PC-3 (cell line): Measurements from ENCODE around the gene TWIST2. TPM values are rescaled to one million over a fixed set of nuclear protein-coding genes. Genes with fewer than 3 reads are reported as not detected.

Source experiments
- ATAC-seq: fragments of 200-7000 bp; cut with Tn5 transposase; 2 replicates; pipeline ENCODE4 v1.9.1; 2020; ENCODE audit warnings: mild to moderate bottlenecking, moderate library complexity
- BruUV-seq: library from RNA; stranded (reverse); fragments of 400-500 nt; replicated peaks from 2 replicates; lab custom pipeline; 2021; lab: Mats Ljungman, UMichigan
- CTCF ChIA-PET: fragments of 300-600 bp; sonication (Branson Sonifier 250); formaldehyde crosslinking; loops from one replicate; lab custom pipeline; 2022; ENCODE audit warnings: antibody characterized with exemption; lab: Charles Lee
- POLR2A ChIA-PET: fragments of 300-600 bp; sonication (Branson Sonifier 250); formaldehyde crosslinking; loops from one replicate; lab custom pipeline; 2022; ENCODE audit warnings: antibody characterized with exemption; ENCODE audit not compliant: unreplicated experiment; lab: Charles Lee
- DNase-seq: peaks from one replicate; pipeline ENCODE4 v3.0.0-alpha.2; 2015
- H2AFZ ChIP-seq: fragments of 300-600 bp; sonication (generic); 2 replicates; pipeline ENCODE4 v1.6.0; 2016; ENCODE audit warnings: antibody characterized with exemption, low read length
- H3F3A ChIP-seq: fragments of 300-600 bp; sonication (generic); one replicate; pipeline ENCODE4 v1.6.0; 2017; ENCODE audit warnings: antibody characterized with exemption, low read length, control low read depth, mild to moderate bottlenecking; ENCODE audit not compliant: unreplicated experiment
- H3K27ac ChIP-seq: fragments of 300-600 bp; sonication (generic); 2 replicates; pipeline ENCODE4 v1.5.1; 2016; ENCODE audit warnings: mild to moderate bottlenecking, low read length
- H3K27me3 ChIP-seq: fragments of 300-600 bp; sonication (generic); 2 replicates; pipeline ENCODE4 v1.6.1; 2016; ENCODE audit warnings: low read length, mixed read lengths
- H3K36me3 ChIP-seq: fragments of 300-600 bp; sonication (generic); 2 replicates; pipeline ENCODE4 v1.6.1; 2016; ENCODE audit warnings: low read depth, mixed run types, low read length, mixed read lengths
- H3K4me1 ChIP-seq: fragments of 300-600 bp; sonication (generic); 2 replicates; pipeline ENCODE4 v1.5.1; 2016; ENCODE audit warnings: low read length; ENCODE audit not compliant: insufficient read depth
- H3K4me2 ChIP-seq: fragments of 300-600 bp; sonication (generic); 2 replicates; pipeline ENCODE4 v1.6.0; 2016; ENCODE audit warnings: low read length
- H3K4me3 ChIP-seq: fragments of 300-600 bp; sonication (generic); 2 replicates; pipeline ENCODE4 v1.5.1; 2016; ENCODE audit warnings: mild to moderate bottlenecking, low read length, mixed read lengths
- H3K79me2 ChIP-seq: fragments of 300-600 bp; sonication (generic); 2 replicates; pipeline ENCODE4 v1.6.1; 2017; ENCODE audit warnings: low read length, mixed read lengths
- H3K9ac ChIP-seq: fragments of 300-600 bp; sonication (generic); 2 replicates; pipeline ENCODE4 v1.6.0; 2016; ENCODE audit warnings: mild to moderate bottlenecking, low read length
- H3K9me2 ChIP-seq: fragments of 300-600 bp; sonication (generic); replicated peaks from 2 replicates; pipeline ENCODE4 v1.6.1; 2016; ENCODE audit warnings: mixed run types, low read length, mixed read lengths
- H3K9me3 ChIP-seq: fragments of 300-600 bp; sonication (generic); 2 replicates; pipeline ENCODE4 v1.6.1; 2016; ENCODE audit warnings: low read length, mixed read lengths
- H4K20me1 ChIP-seq: fragments of 300-600 bp; sonication (generic); 2 replicates; pipeline ENCODE4 v1.6.1; 2016; ENCODE audit warnings: low read length, mixed read lengths
- EZH2 ChIP-seq: fragments of 300-600 bp; sonication (generic); IDR thresholded peaks from one replicate; pipeline ENCODE4 v1.6.1; 2017; ENCODE audit warnings: antibody characterized with exemption, mild to moderate bottlenecking, low read length; ENCODE audit not compliant: unreplicated experiment
- EZH2phosphoT487 ChIP-seq: fragments of 300-600 bp; sonication (generic); IDR thresholded peaks from 2 replicates; pipeline ENCODE4 v1.6.1; 2018; ENCODE audit warnings: mild to moderate bottlenecking, antibody characterized with exemption, low read length, borderline replicate concordance
- intact Hi-C: fragments of 100-400 bp; cut with micrococcal nuclease; formaldehyde crosslinking; loops from 2 replicates; pipeline ENCODE4 v1.9.0; 2023
- total RNA-seq: library from RNA; depleted of rRNA; stranded (reverse); fragments of >200 nt; gene quantifications from 2 replicates; pipeline ENCODE4 v1.2.3, GENCODE V29; 2014
- TF ChIP-seq, protein P1 (sequence below): fragments of 300-600 bp; sonication (generic); conservative IDR thresholded peaks from 2 replicates; pipeline ENCODE4 v1.5.1; 2017; ENCODE audit warnings: antibody characterized with exemption, low read depth, mild to moderate bottlenecking, low read length

Gene TWIST2
- total RNA-seq, 1 experiment from 2014 or later, result 4.4 TPM

DNA sequence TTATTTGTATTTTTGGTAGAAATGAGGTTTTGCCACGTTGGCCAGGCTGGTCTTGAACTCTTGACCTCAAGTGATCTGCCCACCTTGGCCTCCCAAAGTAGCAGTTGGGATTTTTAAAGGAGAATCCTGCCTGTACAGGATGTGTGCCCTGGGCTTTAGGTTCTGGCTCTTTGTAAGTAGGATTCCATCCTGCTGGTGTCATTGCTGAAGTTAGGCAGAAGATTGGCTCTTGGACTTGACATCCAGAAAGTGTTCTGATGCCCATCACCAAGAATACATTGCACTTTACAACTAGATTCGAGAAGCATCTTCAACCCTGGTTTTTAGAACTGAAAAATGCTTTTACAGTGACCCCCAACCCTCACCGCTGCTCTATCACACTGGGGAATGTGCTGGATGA is 4.4 kb upstream of the TWIST2 start:
- no peaks in the 10 kb centered on the region for H3K4me1 ChIP-seq
- no peak overlapping the region for H2AFZ ChIP-seq
- H3K27me3 ChIP-seq, result no peaks in the 10 kb centered on the region
- POLR2A ChIA-PET, result no interaction called here
- H3K27ac ChIP-seq, result no peak overlapping the region
- TF ChIP-seq EZH2phosphoT487 (no peak), EZH2 (no peak)
- TF ChIP-seq, protein P1, sequence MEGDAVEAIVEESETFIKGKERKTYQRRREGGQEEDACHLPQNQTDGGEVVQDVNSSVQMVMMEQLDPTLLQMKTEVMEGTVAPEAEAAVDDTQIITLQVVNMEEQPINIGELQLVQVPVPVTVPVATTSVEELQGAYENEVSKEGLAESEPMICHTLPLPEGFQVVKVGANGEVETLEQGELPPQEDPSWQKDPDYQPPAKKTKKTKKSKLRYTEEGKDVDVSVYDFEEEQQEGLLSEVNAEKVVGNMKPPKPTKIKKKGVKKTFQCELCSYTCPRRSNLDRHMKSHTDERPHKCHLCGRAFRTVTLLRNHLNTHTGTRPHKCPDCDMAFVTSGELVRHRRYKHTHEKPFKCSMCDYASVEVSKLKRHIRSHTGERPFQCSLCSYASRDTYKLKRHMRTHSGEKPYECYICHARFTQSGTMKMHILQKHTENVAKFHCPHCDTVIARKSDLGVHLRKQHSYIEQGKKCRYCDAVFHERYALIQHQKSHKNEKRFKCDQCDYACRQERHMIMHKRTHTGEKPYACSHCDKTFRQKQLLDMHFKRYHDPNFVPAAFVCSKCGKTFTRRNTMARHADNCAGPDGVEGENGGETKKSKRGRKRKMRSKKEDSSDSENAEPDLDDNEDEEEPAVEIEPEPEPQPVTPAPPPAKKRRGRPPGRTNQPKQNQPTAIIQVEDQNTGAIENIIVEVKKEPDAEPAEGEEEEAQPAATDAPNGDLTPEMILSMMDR, result no peak
- no peak for ATAC-seq
- no peak overlapping the region for H3K4me3 ChIP-seq
- DNase-seq, result no peak
- H4K20me1 ChIP-seq, result no peaks in the 10 kb centered on the region
- BruUV-seq, result no TSS peak
- no peaks in the 10 kb centered on the region for H3K9me3 ChIP-seq
- H3K4me2 ChIP-seq, result no peak overlapping the region
- intact Hi-C loops, result no loop called here
- no peaks in the 10 kb centered on the region for H3F3A ChIP-seq
- no peaks in the 10 kb centered on the region for H3K9me2 ChIP-seq
- CTCF ChIA-PET, result no interaction called here
- H3K79me2 ChIP-seq, result no peaks in the 10 kb centered on the region
- no peak overlapping the region for H3K9ac ChIP-seq
- H3K36me3 ChIP-seq, result no peaks in the 10 kb centered on the region

DNA sequence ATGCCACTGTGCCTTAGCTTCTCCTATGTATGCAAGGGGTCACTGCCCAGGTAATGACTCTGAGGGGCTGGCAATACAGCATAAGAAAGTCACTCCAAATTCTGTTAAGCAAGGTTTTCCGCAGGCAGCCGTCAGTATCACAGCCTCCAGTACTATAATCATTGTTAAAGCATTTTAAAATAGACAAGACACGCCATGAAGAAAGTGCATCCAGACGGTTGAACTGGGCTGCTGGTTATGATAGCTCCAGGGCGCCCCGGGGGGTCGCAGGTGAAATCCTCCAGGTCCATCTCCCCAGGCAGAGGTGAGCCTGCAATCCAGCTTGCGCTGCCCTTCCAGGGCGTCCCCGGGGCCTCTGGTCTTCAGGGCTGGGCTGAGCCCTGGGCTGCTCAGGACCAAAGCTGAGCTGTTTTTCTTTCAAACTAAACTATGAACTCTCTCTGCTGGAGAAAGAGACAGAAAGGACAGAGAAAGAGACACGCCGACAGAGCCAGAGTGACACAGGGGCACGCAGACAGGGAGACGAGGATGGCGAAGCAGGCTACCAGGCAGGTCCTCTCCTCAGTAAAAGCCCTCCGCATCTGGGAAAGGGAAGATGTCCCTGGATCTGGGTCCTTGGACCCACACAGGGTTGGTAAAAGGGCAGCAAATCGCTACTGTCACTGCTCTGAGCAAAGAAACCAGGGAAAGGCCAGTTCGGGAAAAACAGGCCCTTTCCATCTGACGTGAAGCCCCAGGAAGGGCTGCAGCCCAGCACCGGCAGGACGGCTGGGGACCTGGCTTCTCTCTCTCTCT is 2.1 kb upstream of the TWIST2 start:
- Histone ChIP-seq H3K4me3 (no peak overlapping the region), H3K9me2 (no peaks in the 10 kb centered on the region), H4K20me1 (no peaks in the 10 kb centered on the region), H3K27ac (no peak overlapping the region), H3K79me2 (no peaks in the 10 kb centered on the region), H3K9ac (no peak overlapping the region), H3F3A (no peaks in the 10 kb centered on the region), H3K4me2 (no peak overlapping the region), H3K36me3 (no peaks in the 10 kb centered on the region), H2AFZ (no peak overlapping the region), H3K9me3 (no peaks in the 10 kb centered on the region), H3K4me1 (no peaks in the 10 kb centered on the region), H3K27me3 (no peaks in the 10 kb centered on the region)
- ATAC-seq (no peak), DNase-seq (no peak)
- POLR2A ChIA-PET, result no interaction called here
- intact Hi-C loops, result no loop called here
- no TSS peak for BruUV-seq
- TF ChIP-seq, protein P1, result no peak
- TF ChIP-seq EZH2 (no peak), EZH2phosphoT487 (no peak)
- CTCF ChIA-PET, result no interaction called here

DNA sequence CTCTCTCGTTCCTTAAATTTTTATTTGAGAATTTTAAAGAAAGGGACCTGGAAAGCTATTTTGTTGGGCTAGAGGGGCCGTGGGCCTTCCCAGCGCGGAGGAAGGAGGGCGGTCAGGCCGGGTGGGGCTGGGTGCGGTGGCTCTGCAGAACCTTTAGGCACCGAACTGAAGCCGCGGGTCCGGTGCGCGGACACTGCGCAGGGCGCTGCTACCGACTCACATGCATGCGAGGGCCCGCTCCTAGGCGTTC is 1.6 kb upstream of the TWIST2 start:
- no peak overlapping the region for H3K27ac ChIP-seq
- ATAC-seq, result no peak
- no peaks in the 10 kb centered on the region for H3K36me3 ChIP-seq
- TF ChIP-seq EZH2phosphoT487 (no peak), EZH2 (no peak)
- TF ChIP-seq, protein P1, result no peak
- no peak overlapping the region for H3K4me3 ChIP-seq
- ChIA-PET POLR2A (no interaction called here), CTCF (no interaction called here)
- no peaks in the 10 kb centered on the region for H3K9me3 ChIP-seq
- no peak for DNase-seq
- no peaks in the 10 kb centered on the region for H3F3A ChIP-seq
- H3K9me2 ChIP-seq, result no peaks in the 10 kb centered on the region
- no peaks in the 10 kb centered on the region for H3K79me2 ChIP-seq
- no peak overlapping the region for H3K9ac ChIP-seq
- no peaks in the 10 kb centered on the region for H3K4me1 ChIP-seq
- BruUV-seq, result no TSS peak
- H3K27me3 ChIP-seq, result no peaks in the 10 kb centered on the region
- no peak overlapping the region for H2AFZ ChIP-seq
- no peak overlapping the region for H3K4me2 ChIP-seq
- intact Hi-C loops, result no loop called here
- no peaks in the 10 kb centered on the region for H4K20me1 ChIP-seq
